HCT116 (cell line): ENCODE measurements around the gene CRADD. TPM values are rescaled to one million over a fixed set of nuclear protein-coding genes. Genes with fewer than 3 reads are reported as not detected.

Experiments
- ATAC-seq: fragments of 200-7000 bp; cut with Tn5 transposase; 2 replicates; pipeline ENCODE4 v1.9.1; 2020; ENCODE audit warnings: mild to moderate bottlenecking, moderate library complexity
- BruUV-seq: library from RNA; stranded (reverse); fragments of 400-500 nt; replicated peaks from 2 replicates; lab custom pipeline; 2021; lab: Mats Ljungman, UMichigan
- CTCF ChIA-PET: fragments of 300-600 bp; sonication (Branson Sonifier 250); formaldehyde crosslinking; loops from one replicate; lab custom pipeline; 2021; ENCODE audit warnings: antibody characterized with exemption; lab: Charles Lee
- POLR2A ChIA-PET: fragments of 300-600, 350-600 bp; sonication (Branson Sonifier 250); formaldehyde crosslinking; loops from one replicate; lab custom pipeline; 2021; ENCODE audit warnings: antibody characterized with exemption; lab: Charles Lee
- RAD21 ChIA-PET, 2 experiments: fragments of 300-600 bp; sonication (Branson Sonifier 250); formaldehyde crosslinking; loops; one replicate each; lab custom pipeline; 2023; ENCODE audit warnings: low total read pairs in 2 of 2; ENCODE audit not compliant: uncharacterized antibody in 2 of 2, unreplicated experiment in 2 of 2, low non-redundant PET in 1 of 2; lab: Charles Lee
- DNase-seq: peaks from one replicate; pipeline ENCODE4 v3.0.0-alpha.2; 2010; ENCODE audit warnings: low read depth, low spot score
- H2AFZ ChIP-seq: fragments of 200-600 bp; shearing (Covaris generic), sonication (generic); 2 replicates; pipeline ENCODE4 v1.6.1; 2017; ENCODE audit warnings: low read depth, mixed run types, mixed read lengths, antibody characterized with exemption, low read length; ENCODE audit not compliant: poor library complexity, severe bottlenecking
- H3K27ac ChIP-seq: 2 replicates; pipeline ENCODE4 v1.5.1; 2012; ENCODE audit warnings: low read depth, low read length
- H3K27me3 ChIP-seq: fragments of 200-600 bp; sonication (generic); 2 replicates; pipeline ENCODE4 v1.6.1; 2016; ENCODE audit warnings: mixed run types, low read length, mixed read lengths; ENCODE audit not compliant: insufficient read depth
- H3K36me3 ChIP-seq, 2 experiments: fragments of 200-500 bp in 1 of 2; fragments of 200-600 bp in 1 of 2; sonication (Bioruptor generic) in 1 of 2; sonication (generic) in 1 of 2; 2 replicates each; pipeline versions ENCODE4 v1.5.1 to v1.6.1; 2014 to 2016; ENCODE audit warnings: low read length in 2 of 2, inconsistent platforms in 1 of 2, mixed read lengths in 1 of 2, mixed run types in 1 of 2; ENCODE audit not compliant: insufficient read depth in 2 of 2, control insufficient read depth in 1 of 2
- H3K4me1 ChIP-seq, 2 experiments: fragments of 200-600 bp in 1 of 2; sonication (generic) in 1 of 2; 2 replicates each; pipeline versions ENCODE4 v1.5.1 to v1.6.1; 2012 to 2017; ENCODE audit warnings: low read length in 2 of 2, inconsistent platforms in 1 of 2, mild to moderate bottlenecking in 1 of 2, mixed read lengths in 1 of 2, mixed run types in 1 of 2, moderate library complexity in 1 of 2; ENCODE audit not compliant: insufficient read depth in 2 of 2, control insufficient read depth in 1 of 2
- H3K4me2 ChIP-seq: fragments of 200-600 bp; sonication (generic); 2 replicates; pipeline ENCODE4 v1.6.1; 2017; ENCODE audit warnings: mixed run types, low read length, mixed read lengths
- H3K4me3 ChIP-seq, 2 experiments: fragments of 200-600 bp in 1 of 2; sonication (generic) in 1 of 2; replicated peaks in 1 of 2; 2 replicates each; pipeline ENCODE4 v1.5.1; 2011 to 2016; ENCODE audit warnings: low read length in 2 of 2, control low read depth in 1 of 2, low read depth in 1 of 2, mild to moderate bottlenecking in 1 of 2, mixed read lengths in 1 of 2, mixed run types in 1 of 2
- H3K79me2 ChIP-seq: fragments of 200-600 bp; sonication (generic); 2 replicates; pipeline ENCODE4 v1.6.1; 2017; ENCODE audit warnings: mild to moderate bottlenecking, mixed run types, low read length, moderate library complexity, mixed read lengths; ENCODE audit not compliant: insufficient read depth
- H3K9ac ChIP-seq: fragments of 200-600 bp; sonication (generic); 2 replicates; pipeline ENCODE4 v1.6.1; 2016; ENCODE audit warnings: low read length, mixed read lengths
- H3K9me2 ChIP-seq: fragments of 200-600 bp; sonication (generic), shearing (Covaris generic); 2 replicates; pipeline ENCODE4 v1.6.1; 2017; ENCODE audit warnings: mixed run types, mild to moderate bottlenecking, moderate library complexity; ENCODE audit not compliant: insufficient read depth
- H3K9me3 ChIP-seq, 2 experiments: fragments of 200-500 bp in 1 of 2; fragments of 200-600 bp in 1 of 2; sonication (Bioruptor generic) in 1 of 2; sonication (generic) in 1 of 2; 2 replicates each; pipeline ENCODE4 v1.6.1; 2014 to 2017; ENCODE audit warnings: low read length in 2 of 2, mixed read lengths in 2 of 2, inconsistent platforms in 1 of 2, low read depth in 1 of 2, mild to moderate bottlenecking in 1 of 2, mixed run types in 1 of 2, moderate library complexity in 1 of 2; ENCODE audit not compliant: control insufficient read depth in 1 of 2, insufficient read depth in 1 of 2
- H4K20me1 ChIP-seq: fragments of 200-600 bp; sonication (generic), shearing (Covaris generic); 2 replicates; pipeline ENCODE4 v1.6.1; 2017; ENCODE audit warnings: mixed run types, mild to moderate bottlenecking, moderate library complexity; ENCODE audit not compliant: insufficient read depth
- CBX3 ChIP-seq: IDR thresholded peaks from 2 replicates; pipeline ENCODE4 v1.6.1; 2012; ENCODE audit warnings: low read depth
- CEBPB ChIP-seq: IDR thresholded peaks from 2 replicates; pipeline ENCODE4 v1.6.1; 2012; ENCODE audit warnings: low read depth
- CTCF ChIP-seq, 3 experiments: fragments of 200-600 bp in 1 of 3; sonication (generic) in 1 of 3; IDR thresholded peaks in 2 of 3; conservative IDR thresholded peaks in 1 of 3; 2 replicates each; pipeline ENCODE4 v1.5.1; 2012 to 2017; ENCODE audit warnings: low read depth in 2 of 3, low read length in 2 of 3, antibody characterized with exemption in 1 of 3, borderline replicate concordance in 1 of 3, control low read depth in 1 of 3, mild to moderate bottlenecking in 1 of 3, mixed read lengths in 1 of 3, mixed run types in 1 of 3, moderate library complexity in 1 of 3; ENCODE audit not compliant: insufficient read depth in 1 of 3
- EGR1 ChIP-seq: IDR thresholded peaks from 2 replicates; pipeline ENCODE4 v1.6.1; 2012; ENCODE audit warnings: low read depth
- EZH2 ChIP-seq: fragments of 200-600 bp; sonication (generic); IDR thresholded peaks from 2 replicates; pipeline ENCODE4 v1.6.1; 2017; ENCODE audit warnings: antibody characterized with exemption, mixed run types
- EZH2phosphoT487 ChIP-seq: fragments of 200-600 bp; IDR thresholded peaks from 2 replicates; pipeline ENCODE4 v1.6.1; 2018; ENCODE audit warnings: antibody characterized with exemption, borderline replicate concordance
- JUND ChIP-seq: IDR thresholded peaks from 2 replicates; pipeline ENCODE4 v1.6.1; 2012
- POLR2AphosphoS5 ChIP-seq: IDR thresholded peaks from 2 replicates; pipeline ENCODE4 v1.6.1; 2011; ENCODE audit warnings: mild to moderate bottlenecking, low read depth, low read length, moderate library complexity
- RAD21 ChIP-seq: IDR thresholded peaks from 2 replicates; pipeline ENCODE4 v1.6.1; 2012; ENCODE audit warnings: low read depth, mild to moderate bottlenecking
- SIN3A ChIP-seq: IDR thresholded peaks from 2 replicates; pipeline ENCODE4 v1.6.1; 2012; ENCODE audit warnings: low read depth
- SP1 ChIP-seq: IDR thresholded peaks from 2 replicates; pipeline ENCODE4 v1.6.1; 2012; ENCODE audit warnings: low read depth
- TCF7L2 ChIP-seq: IDR thresholded peaks from 2 replicates; pipeline ENCODE4 v1.7.0; 2011; ENCODE audit warnings: borderline replicate concordance, inconsistent platforms; ENCODE audit not compliant: insufficient read depth, insufficient read length; ENCODE audit errors: extremely low read depth
- YY1 ChIP-seq: IDR thresholded peaks from 2 replicates; pipeline ENCODE4 v1.6.1; 2011; ENCODE audit warnings: low read length, low read depth, moderate library complexity, mild to moderate bottlenecking; ENCODE audit not compliant: insufficient replicate concordance; ENCODE audit errors: extremely low read depth
- ZFX ChIP-seq: fragments of 450-650 bp; IDR thresholded peaks from 2 replicates; pipeline ENCODE4 v1.6.1; 2017
- ZNF274 ChIP-seq: fragments of 200-500 bp; sonication (Bioruptor generic); IDR thresholded peaks from 2 replicates; pipeline ENCODE4 v1.6.1; 2014; ENCODE audit warnings: mild to moderate bottlenecking, low read depth, low read length, inconsistent platforms
- intact Hi-C: fragments of 100-400 bp; cut with micrococcal nuclease; formaldehyde crosslinking; loops from 2 replicates; pipeline ENCODE4 v1.10.0; 2022
- total RNA-seq: library from RNA; stranded (reverse); gene quantifications from one replicate; pipeline ENCODE4 v1.2.1, GENCODE V29; 2021; ENCODE audit not compliant: unreplicated experiment
- TF ChIP-seq, protein P1 (sequence below): IDR thresholded peaks from 2 replicates; pipeline ENCODE4 v1.6.1; 2012; ENCODE audit warnings: low read depth
- TF ChIP-seq, protein P2 (sequence below): IDR thresholded peaks from 2 replicates; pipeline ENCODE4 v1.6.1; 2012
- TF ChIP-seq, protein P3 (sequence below): IDR thresholded peaks from 2 replicates; pipeline ENCODE4 v1.6.1; 2011; ENCODE audit warnings: mild to moderate bottlenecking, low read length, moderate library complexity; ENCODE audit not compliant: insufficient replicate concordance; ENCODE audit errors: extremely low read depth

CRADD gene
- total RNA-seq, 1 experiment from 2014 or later, result 12.2 TPM

DNA sequence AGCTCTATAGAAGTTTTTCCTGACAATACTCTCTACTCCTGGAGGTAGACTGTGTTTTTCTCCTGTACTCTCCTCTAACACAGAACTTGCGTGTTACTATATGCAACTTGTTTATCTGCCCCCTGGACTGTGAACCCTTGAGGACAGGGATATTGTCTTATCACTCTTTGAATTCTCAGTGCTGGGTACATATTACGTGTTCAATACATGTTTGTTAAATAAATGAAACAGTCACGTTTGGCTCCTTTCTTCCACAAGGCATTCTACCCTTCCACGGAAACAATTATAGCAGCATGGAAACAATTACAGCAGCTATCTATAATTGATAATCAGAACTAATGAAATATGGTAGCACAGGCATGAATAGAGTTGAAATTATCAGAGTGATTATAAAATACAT lies 50.7 kb downstream of the CRADD start:
- no peaks in the 10 kb centered on the region for H3K79me2 ChIP-seq
- CTCF ChIA-PET, result no interaction called here
- no peak overlapping the region for H2AFZ ChIP-seq
- RAD21 ChIA-PET, result no interaction called here
- H3K27ac ChIP-seq, result no peak overlapping the region
- TF ChIP-seq RAD21 (no peak), SP1 (no peak), YY1 (no peak), CTCF (IDR thresholded peaks at IDR 0.05 in 2 of 3, conservative IDR thresholded peaks at IDR 0.05 in 1 of 3; ENCODE audit: borderline replicate concordance in 1 of 3, insufficient read depth in 1 of 3, low read depth in 2 of 3, low read length in 2 of 3) (no peak), CEBPB (no peak), TCF7L2 (no peak), ZFX (no peak), EZH2 (no peak), EGR1 (no peak), POLR2AphosphoS5 (no peak), JUND (no peak), SIN3A (no peak), CBX3 (no peak), ZNF274 (no peak), EZH2phosphoT487 (no peak)
- TF ChIP-seq, protein P1, sequence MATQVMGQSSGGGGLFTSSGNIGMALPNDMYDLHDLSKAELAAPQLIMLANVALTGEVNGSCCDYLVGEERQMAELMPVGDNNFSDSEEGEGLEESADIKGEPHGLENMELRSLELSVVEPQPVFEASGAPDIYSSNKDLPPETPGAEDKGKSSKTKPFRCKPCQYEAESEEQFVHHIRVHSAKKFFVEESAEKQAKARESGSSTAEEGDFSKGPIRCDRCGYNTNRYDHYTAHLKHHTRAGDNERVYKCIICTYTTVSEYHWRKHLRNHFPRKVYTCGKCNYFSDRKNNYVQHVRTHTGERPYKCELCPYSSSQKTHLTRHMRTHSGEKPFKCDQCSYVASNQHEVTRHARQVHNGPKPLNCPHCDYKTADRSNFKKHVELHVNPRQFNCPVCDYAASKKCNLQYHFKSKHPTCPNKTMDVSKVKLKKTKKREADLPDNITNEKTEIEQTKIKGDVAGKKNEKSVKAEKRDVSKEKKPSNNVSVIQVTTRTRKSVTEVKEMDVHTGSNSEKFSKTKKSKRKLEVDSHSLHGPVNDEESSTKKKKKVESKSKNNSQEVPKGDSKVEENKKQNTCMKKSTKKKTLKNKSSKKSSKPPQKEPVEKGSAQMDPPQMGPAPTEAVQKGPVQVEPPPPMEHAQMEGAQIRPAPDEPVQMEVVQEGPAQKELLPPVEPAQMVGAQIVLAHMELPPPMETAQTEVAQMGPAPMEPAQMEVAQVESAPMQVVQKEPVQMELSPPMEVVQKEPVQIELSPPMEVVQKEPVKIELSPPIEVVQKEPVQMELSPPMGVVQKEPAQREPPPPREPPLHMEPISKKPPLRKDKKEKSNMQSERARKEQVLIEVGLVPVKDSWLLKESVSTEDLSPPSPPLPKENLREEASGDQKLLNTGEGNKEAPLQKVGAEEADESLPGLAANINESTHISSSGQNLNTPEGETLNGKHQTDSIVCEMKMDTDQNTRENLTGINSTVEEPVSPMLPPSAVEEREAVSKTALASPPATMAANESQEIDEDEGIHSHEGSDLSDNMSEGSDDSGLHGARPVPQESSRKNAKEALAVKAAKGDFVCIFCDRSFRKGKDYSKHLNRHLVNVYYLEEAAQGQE, result no peak
- TF ChIP-seq, protein P2, sequence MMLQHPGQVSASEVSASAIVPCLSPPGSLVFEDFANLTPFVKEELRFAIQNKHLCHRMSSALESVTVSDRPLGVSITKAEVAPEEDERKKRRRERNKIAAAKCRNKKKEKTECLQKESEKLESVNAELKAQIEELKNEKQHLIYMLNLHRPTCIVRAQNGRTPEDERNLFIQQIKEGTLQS, result no peak
- TF ChIP-seq, protein P3, sequence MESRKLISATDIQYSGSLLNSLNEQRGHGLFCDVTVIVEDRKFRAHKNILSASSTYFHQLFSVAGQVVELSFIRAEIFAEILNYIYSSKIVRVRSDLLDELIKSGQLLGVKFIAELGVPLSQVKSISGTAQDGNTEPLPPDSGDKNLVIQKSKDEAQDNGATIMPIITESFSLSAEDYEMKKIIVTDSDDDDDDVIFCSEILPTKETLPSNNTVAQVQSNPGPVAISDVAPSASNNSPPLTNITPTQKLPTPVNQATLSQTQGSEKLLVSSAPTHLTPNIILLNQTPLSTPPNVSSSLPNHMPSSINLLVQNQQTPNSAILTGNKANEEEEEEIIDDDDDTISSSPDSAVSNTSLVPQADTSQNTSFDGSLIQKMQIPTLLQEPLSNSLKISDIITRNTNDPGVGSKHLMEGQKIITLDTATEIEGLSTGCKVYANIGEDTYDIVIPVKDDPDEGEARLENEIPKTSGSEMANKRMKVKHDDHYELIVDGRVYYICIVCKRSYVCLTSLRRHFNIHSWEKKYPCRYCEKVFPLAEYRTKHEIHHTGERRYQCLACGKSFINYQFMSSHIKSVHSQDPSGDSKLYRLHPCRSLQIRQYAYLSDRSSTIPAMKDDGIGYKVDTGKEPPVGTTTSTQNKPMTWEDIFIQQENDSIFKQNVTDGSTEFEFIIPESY, result no peak
- TF ChIP-seq, all 23 proteins: peak for 0
- DNase-seq, result no peak
- H3K4me2 ChIP-seq, result no peak overlapping the region
- H3K9me3 ChIP-seq, result no peaks in the 10 kb centered on the region
- no peaks in the 10 kb centered on the region for H3K9me2 ChIP-seq
- H3K27me3 ChIP-seq, result no peaks in the 10 kb centered on the region
- intact Hi-C loops, result no loop called here
- peaks cover 0 to 7% of the 10 kb centered on the region in 2 experiments; a peak in 2 of 4 replicates for H3K4me1 ChIP-seq
- H4K20me1 ChIP-seq, result no peaks in the 10 kb centered on the region; the same call in 1 of the 2 replicates
- POLR2A ChIA-PET, result no interaction called here
- no peaks in the 10 kb centered on the region for H3K36me3 ChIP-seq
- no TSS peak for BruUV-seq
- H3K4me3 ChIP-seq, result no peak overlapping the region
- no peak overlapping the region for H3K9ac ChIP-seq
- no peak for ATAC-seq
